TTC549 (cell line): ENCODE data around the gene F12.

Experiments
- FAIRE-seq: peaks from 2 replicates; lab custom pipeline; 2012; peaks lifted over from hg19 to GRCh38; lab: Jason Lieb, UNC

Gene F12

DNA sequence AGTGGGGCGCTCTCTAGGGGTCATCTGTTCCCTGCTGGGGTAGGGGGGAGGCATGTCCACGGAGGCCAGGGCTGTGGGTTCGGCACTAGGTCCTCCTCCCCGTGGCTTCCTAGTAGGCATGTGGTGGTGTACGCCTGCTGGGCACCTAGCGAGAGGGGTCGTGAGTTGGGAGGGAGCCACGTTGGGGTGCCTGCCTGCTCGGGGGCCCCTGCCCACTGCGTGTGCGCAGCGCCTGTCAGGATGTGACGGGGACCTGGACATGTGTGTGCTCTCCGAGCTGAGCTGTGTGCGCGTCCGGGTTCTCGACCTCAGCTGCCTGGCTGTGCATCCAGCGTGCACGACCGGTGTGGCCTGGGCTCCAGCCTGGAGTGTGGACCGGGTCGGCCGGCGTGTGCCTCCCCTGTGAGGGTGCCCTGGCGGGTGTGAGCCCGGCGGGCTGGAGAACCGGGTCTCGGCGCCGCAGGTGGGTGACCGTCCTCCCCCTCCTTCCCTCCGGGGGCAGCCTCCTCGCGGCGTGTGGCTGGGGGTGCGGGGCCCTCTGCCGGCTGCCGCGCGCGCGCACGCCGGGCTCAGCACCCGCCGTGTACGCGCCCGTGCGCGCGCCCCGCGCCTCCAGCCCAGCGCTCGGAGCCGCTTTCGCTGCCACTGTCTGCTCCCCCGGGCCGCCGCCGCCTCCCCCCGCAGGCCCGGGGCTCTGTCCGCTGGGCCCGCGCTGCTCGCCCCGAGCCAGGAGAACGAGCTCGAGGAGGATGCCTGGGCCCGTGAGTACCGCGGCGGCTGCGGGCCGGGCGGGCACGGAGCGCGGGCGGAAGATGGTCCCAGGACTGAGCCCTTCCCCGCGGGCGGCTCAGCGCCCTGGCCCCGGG, 37.1 kb upstream of the F12 start, which contains the start of gene PRR7:
TSS of gene PRR7 (plus strand) at position 615 of the 866 bp plus-strand sequence. CDS start 8,254 bp downstream, outside the sequence.
- FAIRE-seq: no peak

DNA sequence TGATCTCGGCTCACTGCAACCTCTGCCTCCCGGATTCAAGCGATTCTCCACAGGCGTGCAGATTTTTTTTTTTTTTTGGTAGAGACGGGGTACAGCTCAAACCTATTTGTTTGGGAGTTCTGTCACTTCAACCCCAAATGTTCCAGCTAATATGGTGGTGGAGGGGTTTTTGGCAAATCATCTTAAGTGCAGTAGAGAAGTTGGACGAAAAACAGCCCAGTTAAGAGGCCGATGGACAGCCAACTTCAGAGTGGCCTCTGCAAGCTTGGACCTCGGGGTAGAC, 36.5 kb upstream of the F12 start:
- FAIRE-seq: no peak

DNA sequence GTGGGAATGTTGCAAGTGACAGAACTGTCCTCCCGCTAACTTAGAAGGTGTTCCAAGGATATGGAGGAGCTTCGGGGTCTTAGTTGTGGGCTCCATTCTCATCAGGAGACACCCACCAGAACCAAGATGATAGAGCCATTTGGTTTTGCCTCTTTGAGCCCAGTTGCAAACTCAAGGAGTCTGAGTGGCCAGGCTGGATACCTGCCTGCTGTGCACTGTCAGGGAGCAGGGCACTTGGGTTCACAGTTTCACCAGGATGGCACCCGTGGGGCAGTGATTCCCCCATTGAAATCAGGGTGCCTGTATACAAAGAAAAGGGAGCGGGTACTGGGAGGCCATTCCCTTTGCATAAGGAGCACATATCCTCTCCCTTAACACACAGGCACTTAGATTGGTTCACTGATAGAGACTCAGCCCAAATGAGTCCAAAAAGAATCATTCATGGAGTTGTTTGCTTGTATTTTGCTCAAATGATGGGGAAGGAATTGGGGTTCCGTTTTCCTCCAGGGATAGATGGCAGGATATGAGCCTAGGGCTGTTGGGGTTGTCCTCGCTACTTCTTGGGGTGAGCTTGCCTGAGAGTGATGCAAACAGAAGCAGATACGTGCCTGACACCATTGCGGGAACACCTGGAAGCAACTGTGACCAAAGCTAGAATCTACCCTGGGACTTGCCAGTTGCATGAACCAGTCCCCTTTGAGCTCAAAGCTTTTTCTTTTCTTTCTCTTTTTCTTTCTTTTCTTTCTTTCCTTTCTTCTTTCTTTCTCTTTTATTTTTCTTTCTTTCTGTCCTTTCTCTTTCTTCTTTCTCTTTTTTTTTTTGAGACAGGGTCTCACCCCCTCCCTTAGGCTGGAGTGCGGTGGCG, 35.9 kb upstream of the F12 start:
- FAIRE-seq: no peak

- FAIRE-seq: no peak
These were observed 35.0 kb upstream of the F12 start for GRCh38 chr5:177444106-177445051.

DNA sequence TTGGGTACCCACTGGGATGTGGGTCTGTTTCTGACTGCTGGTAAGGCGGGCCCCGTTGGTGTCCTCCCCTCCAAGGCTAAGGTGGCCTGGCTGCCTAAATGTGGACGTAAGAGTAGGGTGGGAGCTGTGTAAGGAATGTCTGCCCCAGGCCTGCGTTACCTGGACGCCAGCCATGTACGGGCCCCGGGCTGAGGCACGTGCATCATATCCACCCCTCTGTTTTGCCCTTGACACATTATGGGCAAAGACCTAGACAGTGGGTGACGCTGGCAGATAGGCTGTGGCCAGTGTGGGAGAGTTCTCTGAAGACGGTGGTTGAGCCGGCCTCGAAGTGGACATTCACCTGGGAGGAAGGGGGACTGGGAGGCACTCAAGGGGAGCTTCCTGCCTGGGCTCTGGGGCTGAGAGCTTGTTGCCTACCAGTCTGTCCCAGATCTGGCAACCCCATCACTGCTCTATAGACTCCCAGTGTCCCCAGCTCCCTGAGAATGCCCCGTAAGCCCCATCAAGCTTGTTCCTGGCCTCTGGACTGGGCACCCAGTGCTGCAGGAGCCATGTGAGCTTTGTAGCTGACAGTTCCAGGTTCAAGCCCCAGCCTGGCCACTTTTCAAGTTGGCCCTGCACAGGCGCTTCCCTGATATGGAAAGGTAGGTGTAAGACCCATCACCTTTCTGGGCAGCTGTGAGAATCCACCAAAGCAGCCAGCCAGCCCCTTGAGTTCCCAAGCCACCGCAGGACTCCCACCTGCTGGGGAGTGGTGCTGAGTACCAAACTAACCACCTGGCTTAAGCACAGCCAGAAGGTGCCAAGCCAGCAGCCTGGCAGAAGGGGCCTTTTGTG, 34.0 kb upstream of the F12 start:
- FAIRE-seq: no peak

DNA sequence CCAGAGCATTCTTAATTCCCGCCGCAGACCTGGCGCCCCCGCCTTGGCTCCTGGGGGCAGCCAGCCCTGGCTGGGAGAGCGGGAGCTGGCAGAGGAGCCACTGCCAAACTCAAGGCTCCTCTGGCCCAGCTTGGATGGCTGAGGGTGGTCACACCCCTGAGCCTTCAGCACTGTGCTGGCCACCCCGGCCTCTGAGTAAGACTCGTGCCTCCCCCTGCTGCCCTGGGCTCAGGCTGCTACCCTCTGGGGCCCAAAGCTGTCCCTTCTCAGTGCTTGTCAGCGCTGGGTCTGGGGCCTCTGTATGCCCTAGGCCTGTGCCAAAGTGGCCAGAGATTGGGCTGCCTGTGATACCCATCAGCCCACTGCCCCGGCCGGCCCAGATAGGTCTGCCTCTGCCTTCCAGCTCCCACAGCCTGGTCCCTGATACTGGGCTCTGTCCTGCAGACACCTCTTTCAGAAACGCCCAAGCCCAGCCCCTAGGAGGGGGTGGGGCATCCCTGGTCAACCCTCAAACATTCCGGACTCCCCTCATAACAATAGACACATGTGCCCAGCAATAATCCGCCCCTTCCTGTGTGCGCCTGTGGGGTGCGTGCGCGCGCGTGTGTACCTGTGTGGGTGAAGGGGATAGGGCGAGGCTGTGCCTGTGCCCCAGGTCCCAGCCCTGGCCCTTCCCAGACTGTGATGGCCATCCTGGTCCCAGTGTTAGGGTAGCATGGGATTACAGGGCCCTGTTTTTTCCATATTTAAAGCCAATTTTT, 32.9 kb upstream of the F12 start:
- no peak for FAIRE-seq

- FAIRE-seq: no peak
These were observed 31.8 kb upstream of the F12 start for GRCh38 chr5:177440990-177441780.

- no peak for FAIRE-seq
These were observed 31.0 kb upstream of the F12 start for GRCh38 chr5:177440211-177440989.

DNA sequence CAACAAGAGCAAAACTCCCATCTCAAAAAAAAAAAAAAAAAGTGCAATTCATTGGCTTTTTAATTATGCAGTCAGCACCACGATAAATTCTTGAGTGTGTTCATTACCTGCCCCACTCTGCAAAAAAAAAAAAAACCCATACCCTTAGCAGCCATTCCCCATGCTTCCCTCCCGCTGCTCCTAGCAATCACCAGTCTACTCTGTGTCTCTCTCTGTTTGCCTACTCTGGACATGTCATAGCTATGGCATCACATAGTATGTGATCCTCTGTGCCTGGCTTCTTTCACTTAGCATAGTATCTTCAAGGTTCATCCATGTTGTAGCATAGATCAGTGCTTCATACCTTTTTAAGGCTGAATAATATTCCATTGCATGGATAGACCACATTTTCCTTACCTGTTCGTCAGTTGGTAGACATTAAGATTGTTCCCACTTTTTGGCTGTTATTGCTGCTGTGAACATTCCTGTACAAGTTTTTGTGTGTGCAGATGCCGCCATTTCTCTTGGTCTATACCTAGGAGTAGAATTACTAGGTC, 30.2 kb upstream of the F12 start:
- no peak for FAIRE-seq

GRCh38 chr5:177438468-177438867, 29.1 kb upstream of the F12 start:
- no peak for FAIRE-seq

GRCh38 chr5:177437623-177438022, 28.3 kb upstream of the F12 start:
- FAIRE-seq: no peak

DNA sequence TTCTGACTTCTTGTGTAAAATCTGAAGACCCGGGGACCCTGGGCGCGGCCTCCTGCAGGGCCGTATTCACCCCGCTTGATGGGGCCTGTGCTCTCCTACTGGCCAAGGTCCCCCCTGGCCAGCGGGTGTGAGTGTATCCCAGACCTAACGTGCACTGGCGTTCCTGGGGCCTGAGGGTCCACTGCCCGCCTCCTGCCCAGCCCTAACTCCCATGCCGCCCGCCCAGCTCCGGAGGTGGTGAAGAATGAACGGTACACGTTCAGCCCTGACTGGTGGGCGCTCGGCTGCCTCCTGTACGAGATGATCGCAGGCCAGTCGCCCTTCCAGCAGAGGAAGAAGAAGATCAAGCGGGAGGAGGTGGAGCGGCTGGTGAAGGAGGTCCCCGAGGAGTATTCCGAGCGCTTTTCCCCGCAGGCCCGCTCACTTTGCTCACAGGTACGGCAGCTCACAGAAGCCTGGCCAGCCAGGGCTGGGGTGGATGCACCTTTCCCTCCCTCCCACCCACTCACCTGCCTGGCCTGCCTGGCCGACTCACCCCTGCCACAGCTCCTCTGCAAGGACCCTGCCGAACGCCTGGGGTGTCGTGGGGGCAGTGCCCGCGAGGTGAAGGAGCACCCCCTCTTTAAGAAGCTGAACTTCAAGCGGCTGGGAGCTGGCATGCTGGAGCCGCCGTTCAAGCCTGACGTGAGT, 26.6 kb upstream of the F12 start:
- no peak for FAIRE-seq

DNA sequence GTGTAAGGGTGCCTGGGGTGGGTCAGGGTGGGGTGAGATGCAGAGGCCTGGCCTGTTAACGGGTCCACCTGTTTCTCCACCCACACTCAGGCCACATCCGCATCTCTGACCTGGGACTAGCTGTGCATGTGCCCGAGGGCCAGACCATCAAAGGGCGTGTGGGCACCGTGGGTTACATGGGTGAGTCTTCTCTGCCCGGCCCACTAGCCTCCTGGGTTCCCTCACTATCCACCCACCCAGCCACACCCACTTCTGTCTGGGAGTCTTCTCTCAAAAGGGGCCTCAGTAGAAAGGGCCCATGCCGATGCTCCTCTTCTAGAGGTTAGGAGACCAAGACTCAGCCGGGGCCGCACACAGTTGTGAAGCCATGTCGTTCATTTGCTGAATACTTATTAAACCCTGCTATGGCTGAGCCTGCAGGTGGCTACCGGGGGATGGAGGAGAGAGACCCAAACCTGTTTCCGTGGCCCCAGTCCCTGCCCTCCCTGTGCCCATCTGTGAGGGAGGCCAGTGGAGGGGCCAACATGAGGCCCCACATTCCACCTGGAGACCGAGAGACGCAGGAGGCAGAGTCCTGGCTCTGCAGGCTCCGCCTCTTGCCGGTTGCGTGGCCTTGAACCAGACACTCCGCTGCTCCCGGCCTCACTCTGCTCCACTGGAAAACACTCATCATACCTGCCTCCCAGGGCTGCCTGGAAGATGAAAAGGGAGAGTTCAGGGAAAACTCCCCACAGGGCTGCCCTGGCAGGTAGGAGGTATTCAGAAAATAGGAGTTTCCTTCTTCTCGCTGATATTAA, 25.8 kb upstream of the F12 start:
- FAIRE-seq: no peak

GRCh38 chr5:177434437-177434836, 25.1 kb upstream of the F12 start:
- FAIRE-seq: no peak

- no peak for FAIRE-seq
These were observed 24.4 kb upstream of the F12 start for GRCh38 chr5:177433658-177434217.

DNA sequence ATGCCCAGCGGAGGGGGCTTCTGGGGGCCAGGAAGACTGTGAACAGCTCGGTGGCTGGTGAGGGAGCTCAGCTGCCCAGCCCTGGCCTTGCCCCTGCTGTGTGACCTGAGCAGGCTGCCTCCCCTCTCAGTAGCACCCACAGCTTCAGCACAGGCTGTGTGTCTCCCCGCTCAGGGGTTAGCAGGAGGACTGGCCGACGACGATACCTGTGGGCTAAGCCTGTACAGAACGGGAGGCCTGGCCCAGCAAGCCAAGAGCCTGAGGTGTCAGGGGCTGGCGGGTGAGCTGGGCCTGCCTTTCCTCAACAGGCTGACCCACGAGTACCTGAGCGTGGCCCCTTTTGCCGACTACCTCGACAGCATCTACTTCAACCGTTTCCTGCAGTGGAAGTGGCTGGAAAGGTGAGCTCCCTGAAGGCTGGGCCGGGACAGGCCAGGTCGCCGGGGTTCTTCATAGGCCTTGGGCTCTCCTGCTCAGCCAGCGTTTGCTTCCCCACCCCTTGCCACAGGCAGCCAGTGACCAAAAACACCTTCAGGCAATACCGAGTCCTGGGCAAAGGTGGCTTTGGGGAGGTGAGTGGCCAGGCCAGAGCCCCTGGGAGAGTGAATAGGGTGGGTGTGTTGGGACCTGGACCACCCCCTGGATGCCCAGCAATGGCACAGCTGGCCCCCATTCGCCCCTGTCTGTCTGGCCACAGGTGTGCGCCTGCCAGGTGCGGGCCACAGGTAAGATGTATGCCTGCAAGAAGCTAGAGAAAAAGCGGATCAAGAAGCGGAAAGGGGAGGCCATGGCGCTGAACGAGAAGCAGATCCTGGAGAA, 23.7 kb upstream of the F12 start:
- no peak for FAIRE-seq
